IMR-90 (cell line): ENCODE data around the gene MOCS1. TPM values are rescaled to one million over a fixed set of nuclear protein-coding genes. Genes with fewer than 3 reads are reported as not detected.

Experiments
- ATAC-seq: fragments of 200-7000 bp; cut with Tn5 transposase; 2 replicates; pipeline ENCODE4 v1.9.1; 2020; ENCODE audit warnings: low read depth, mild to moderate bottlenecking, moderate library complexity
- BruUV-seq: library from RNA; stranded (reverse); fragments of 400-500 nt; replicated peaks from 2 replicates; lab custom pipeline; 2021; lab: Mats Ljungman, UMichigan
- CTCF ChIA-PET: fragments of 300-600 bp; formaldehyde crosslinking; extraction: SDS; loops from one replicate; lab custom pipeline; 2021; ENCODE audit warnings: antibody characterized with exemption; lab: Yijun Ruan, JAX
- POLR2A ChIA-PET: fragments of 300-600 bp; sonication (Branson Sonifier 250); formaldehyde crosslinking; loops from one replicate; lab custom pipeline; 2022; ENCODE audit warnings: antibody characterized with exemption; ENCODE audit not compliant: unreplicated experiment; lab: Charles Lee
- DNase-seq: peaks from one replicate; pipeline ENCODE4 v3.0.0; 2013
- H2AFZ ChIP-seq: replicated peaks from 2 replicates; pipeline ENCODE3; 2013; ENCODE audit warnings: low read length, mild to moderate bottlenecking; ENCODE audit not compliant: poor library complexity
- H2AK5ac ChIP-seq: 2 replicates; pipeline ENCODE4 v1.6.1; 2013; ENCODE audit warnings: low read depth, low read length, inconsistent platforms
- H2AK9ac ChIP-seq: replicated peaks from 2 replicates; pipeline ENCODE3; 2013; ENCODE audit warnings: mild to moderate bottlenecking, low read depth, low read length, moderate library complexity; ENCODE audit not compliant: poor library complexity
- H2BK120ac ChIP-seq: 2 replicates; pipeline ENCODE4 v1.6.1; 2013; ENCODE audit warnings: low read depth, low read length, inconsistent platforms
- H2BK15ac ChIP-seq: 3 replicates; pipeline ENCODE4 v1.6.1; 2013; ENCODE audit warnings: low read depth, low read length, inconsistent platforms
- H2BK20ac ChIP-seq: 2 replicates; pipeline ENCODE4 v1.6.1; 2013; ENCODE audit warnings: low read depth, mild to moderate bottlenecking, inconsistent platforms, low read length, moderate library complexity
- H2BK5ac ChIP-seq: 2 replicates; pipeline ENCODE4 v1.6.1; 2013; ENCODE audit warnings: mild to moderate bottlenecking, low read depth, low read length, inconsistent platforms; ENCODE audit not compliant: poor library complexity, severe bottlenecking
- H3K14ac ChIP-seq: replicated peaks from 2 replicates; pipeline ENCODE4 v1.6.1; 2013; ENCODE audit warnings: low read depth, low read length, inconsistent platforms
- H3K18ac ChIP-seq: 2 replicates; pipeline ENCODE4 v1.6.1; 2013; ENCODE audit warnings: low read depth, low read length, control low read depth
- H3K23ac ChIP-seq: 2 replicates; pipeline ENCODE4 v1.6.1; 2013; ENCODE audit warnings: low read depth, low read length, inconsistent platforms
- H3K27ac ChIP-seq: 2 replicates; pipeline ENCODE4 v1.5.1; 2013; ENCODE audit warnings: mild to moderate bottlenecking, control low read depth, low read length; ENCODE audit not compliant: insufficient read depth
- H3K27me3 ChIP-seq: 2 replicates; pipeline ENCODE4 v1.6.1; 2013; ENCODE audit warnings: low read length; ENCODE audit not compliant: control insufficient read depth, insufficient read depth
- H3K36me3 ChIP-seq: 2 replicates; pipeline ENCODE4 v1.6.1; 2013; ENCODE audit warnings: low read length, mixed read lengths; ENCODE audit not compliant: control insufficient read depth, insufficient read depth
- H3K4ac ChIP-seq: 2 replicates; pipeline ENCODE4 v1.6.1; 2013; ENCODE audit warnings: low read depth, low read length, inconsistent platforms
- H3K4me1 ChIP-seq: 2 replicates; pipeline ENCODE4 v1.6.1; 2013; ENCODE audit warnings: low read length, mixed read lengths; ENCODE audit not compliant: control insufficient read depth, insufficient read depth
- H3K4me2 ChIP-seq: 2 replicates; pipeline ENCODE4 v1.6.1; 2013; ENCODE audit warnings: low read depth, mild to moderate bottlenecking, control low read depth, low read length, moderate library complexity
- H3K4me3 ChIP-seq: 2 replicates; pipeline ENCODE4 v1.5.1; 2013; ENCODE audit warnings: low read depth, mild to moderate bottlenecking, control low read depth, low read length, moderate library complexity; ENCODE audit not compliant: insufficient read depth
- H3K56ac ChIP-seq: 2 replicates; pipeline ENCODE4 v1.6.1; 2013; ENCODE audit warnings: low read length, inconsistent platforms; ENCODE audit not compliant: insufficient read depth; ENCODE audit errors: extremely low read depth
- H3K79me1 ChIP-seq, 2 experiments: 2 replicates each; pipeline ENCODE4 v1.6.1; 2013; ENCODE audit warnings: low read length in 2 of 2, inconsistent platforms in 1 of 2, low read depth in 1 of 2
- H3K9ac ChIP-seq: 2 replicates; pipeline ENCODE4 v1.6.1; 2013; ENCODE audit warnings: low read depth, low read length, control low read depth
- H3K9me1 ChIP-seq: 2 replicates; pipeline ENCODE4 v1.6.1; 2013; ENCODE audit warnings: low read length, inconsistent platforms; ENCODE audit not compliant: insufficient read depth
- H3K9me3 ChIP-seq: 2 replicates; pipeline ENCODE4 v1.6.1; 2013; ENCODE audit warnings: low read length; ENCODE audit not compliant: control insufficient read depth, insufficient read depth
- H4K20me1 ChIP-seq: 2 replicates; pipeline ENCODE4 v1.6.1; 2013; ENCODE audit warnings: low read length, inconsistent platforms; ENCODE audit not compliant: insufficient read depth
- H4K5ac ChIP-seq: 2 replicates; pipeline ENCODE4 v1.6.1; 2013; ENCODE audit warnings: mild to moderate bottlenecking, low read depth, low read length, control low read depth
- H4K8ac ChIP-seq, 2 experiments: 2 replicates each; pipeline ENCODE4 v1.6.1; 2013; ENCODE audit warnings: low read depth in 2 of 2, low read length in 2 of 2, control low read depth in 1 of 2, inconsistent platforms in 1 of 2
- H4K91ac ChIP-seq: 2 replicates; pipeline ENCODE4 v1.6.1; 2013; ENCODE audit warnings: low read depth, low read length, inconsistent platforms; ENCODE audit not compliant: insufficient read depth
- BHLHE40 ChIP-seq: fragments of 150-350 bp; IDR thresholded peaks from 2 replicates; pipeline ENCODE4 v1.6.1; 2016; ENCODE audit warnings: mild to moderate bottlenecking, low read depth, low read length
- CEBPB ChIP-seq: IDR thresholded peaks from 2 replicates; pipeline ENCODE4 v1.6.1; 2012; ENCODE audit warnings: low read depth, low read length, improper control_type of control experiment
- CHD1 ChIP-seq: IDR thresholded peaks from 2 replicates; pipeline ENCODE4 v1.6.1; 2012; ENCODE audit warnings: low read depth, low read length, improper control_type of control experiment
- CTCF ChIP-seq: conservative IDR thresholded peaks from 2 replicates; pipeline ENCODE4 v1.5.1; 2012; ENCODE audit warnings: mild to moderate bottlenecking, low read depth, low read length, improper control_type of control experiment
- ELK1 ChIP-seq: fragments of 150-350 bp; IDR thresholded peaks from 2 replicates; pipeline ENCODE4 v1.6.1; 2016; ENCODE audit warnings: low read depth, mild to moderate bottlenecking, low read length, moderate library complexity, borderline replicate concordance
- FOS ChIP-seq: fragments of 150-350 bp; IDR thresholded peaks from 2 replicates; pipeline ENCODE4 v1.6.1; 2016; ENCODE audit warnings: low read depth, low read length
- MAFK ChIP-seq: IDR thresholded peaks from 2 replicates; pipeline ENCODE4 v1.6.1; 2012; ENCODE audit warnings: low read depth, low read length, improper control_type of control experiment
- MAZ ChIP-seq: IDR thresholded peaks from 2 replicates; pipeline ENCODE4 v1.6.1; 2012; ENCODE audit warnings: low read depth, mild to moderate bottlenecking, low read length, improper control_type of control experiment, moderate library complexity, borderline replicate concordance
- MXI1 ChIP-seq: IDR thresholded peaks from 2 replicates; pipeline ENCODE4 v1.6.1; 2012; ENCODE audit warnings: low read depth, mild to moderate bottlenecking, low read length, moderate library complexity, borderline replicate concordance
- NFE2L2 ChIP-seq: fragments of 150-350 bp; IDR thresholded peaks from 2 replicates; pipeline ENCODE4 v1.6.1; 2016; ENCODE audit warnings: low read depth, mild to moderate bottlenecking, low read length
- POLR2A ChIP-seq: IDR thresholded peaks from 2 replicates; pipeline ENCODE4 v1.6.1; 2012; ENCODE audit warnings: mild to moderate bottlenecking, low read depth, low read length
- RAD21 ChIP-seq: IDR thresholded peaks from 2 replicates; pipeline ENCODE4 v1.6.1; 2012; ENCODE audit warnings: low read length, improper control_type of control experiment
- RCOR1 ChIP-seq: IDR thresholded peaks from 2 replicates; pipeline ENCODE4 v1.6.1; 2012; ENCODE audit warnings: mild to moderate bottlenecking, low read length, improper control_type of control experiment; ENCODE audit not compliant: insufficient replicate concordance
- RFX5 ChIP-seq: IDR thresholded peaks from 2 replicates; pipeline ENCODE4 v1.8.0; 2012; ENCODE audit warnings: low read depth, mild to moderate bottlenecking, low read length, moderate library complexity
- SMC3 ChIP-seq: fragments of 150-350 bp; IDR thresholded peaks from 2 replicates; pipeline ENCODE4 v1.6.1; 2016; ENCODE audit warnings: low read depth, mild to moderate bottlenecking, antibody characterized with exemption, low read length, moderate library complexity
- USF2 ChIP-seq: fragments of 150-350 bp; IDR thresholded peaks from 2 replicates; pipeline ENCODE4 v1.6.1; 2017; ENCODE audit warnings: mild to moderate bottlenecking, antibody characterized with exemption, low read length, low read depth
- WGBS, 2 experiments: methylation state at CpG; one replicate each; pipeline versions ENCODE4 v1.1.5 to v1.1.7; 2013; ENCODE audit warnings: missing lambda C conversion rate in 2 of 2; ENCODE audit not compliant: insufficient read length in 1 of 2; ENCODE audit errors: extremely low coverage in 2 of 2; 5-methylcytosine and 5-hydroxymethylcytosine counted together
- dilution Hi-C: fragments of 300-500 bp; cut with HindIII; formaldehyde crosslinking; loops from one replicate; pipeline ENCODE4 v1.14.3; 2018; ENCODE audit warnings: low sequenced_read_pairs; ENCODE audit not compliant: unreplicated experiment
- in situ Hi-C: fragments of 300-500 bp; cut with MboI; formaldehyde crosslinking; loops from 3 replicates; pipeline ENCODE4 v1.14.3; 2019; ENCODE audit warnings: low sequenced_read_pairs, inconsistent platforms, mixed read lengths
- intact Hi-C: fragments of 100-400 bp; cut with micrococcal nuclease; formaldehyde crosslinking; loops from 2 replicates; pipeline ENCODE4 v1.10.0; 2022
- polyA plus RNA-seq, 3 experiments: library from polyadenylated mRNA; depleted of rRNA; stranded (reverse); fragments of >200 nt; gene quantifications; 2 replicates each; pipeline ENCODE4 v1.2.3, GENCODE V29; 2012; ENCODE audit warnings: low replicate concordance in 1 of 3
- total RNA-seq: library from RNA; depleted of rRNA; stranded (reverse); fragments of >200 nt; gene quantifications from 2 replicates; pipeline ENCODE4 v1.2.3, GENCODE V29; 2012

MOCS1 gene
- total and polyA plus RNA-seq, 2 of the 4 experiments (the other 2 are of a cell fraction) = 5.5 to 9.5 TPM

- Histone ChIP-seq H4K5ac (peak overlapping the region; percentile 13; the same call in 1 of the 2 replicates), H2BK120ac (peak overlapping the region; percentile 70), H2AK5ac (peak overlapping the region; percentile 94), H2BK5ac (no peak overlapping the region), H3K23ac (no peak overlapping the region), H3K79me1 (0 out of 4 replicates have a peak, but pooled peaks cover 0 to 5% of the 10 kb centered on the region in 2 experiments), H3K4ac (peak overlapping the region; percentile 51; the same call in 1 of the 2 replicates), H3K4me3 (no peak overlapping the region), H2AFZ (peak overlapping the region; percentile 76), H3K9ac (no peak overlapping the region), H3K27me3 (no peaks in the 10 kb centered on the region), H3K9me1 (0 out of 2 replicates have a peak, but pooled peaks cover 7% of the 10 kb centered on the region), H2BK15ac (0 out of 3 replicates have a peak overlapping the region, but pooled peaks have one; percentile 25), H3K14ac (0 out of 2 replicates have a peak overlapping the region, but pooled peaks have one; percentile 21), H4K91ac (peak overlapping the region; percentile 65), H2AK9ac (peak overlapping the region; percentile 51), H2BK20ac (peak overlapping the region; percentile 57), H3K27ac (no peak overlapping the region), H3K4me1 (peaks cover 18% of the 10 kb centered on the region), H3K18ac (peak overlapping the region; percentile 14; the same call in 1 of the 2 replicates), H3K36me3 (peaks cover 1% of the 10 kb centered on the region; the same call in 1 of the 2 replicates), H3K9me3 (no peaks in the 10 kb centered on the region), H3K4me2 (no peak overlapping the region), H4K8ac (peak overlapping the region in 1 of 2 experiments; percentile 49; a peak in 1 of 4 replicates), H4K20me1 (no peaks in the 10 kb centered on the region), H3K56ac (no peak overlapping the region)
- ChIA-PET POLR2A (no interaction called here), CTCF (interaction anchor here (1.2 to 1.4 kb wide), 2 partner anchors 27 to 100 kb away, joined by 3 to 9 read pairs; partner anchors contain the start of gene DAAM2)
- intact Hi-C loops = loop anchor here (1.0 to 10.0 kb wide), 8 partner anchors 27 to 545 kb away; partner anchors contain the start of gene KIF6
- ATAC-seq (no peak), DNase-seq (peak; percentile 19)
- TF ChIP-seq CEBPB (no peak), FOS (no peak), NFE2L2 (no peak), SMC3 (no peak), RCOR1 (no peak), MXI1 (no peak), BHLHE40 (no peak), MAFK (no peak), USF2 (no peak), POLR2A (no peak), CHD1 (no peak), MAZ (no peak), CTCF (no peak), ELK1 (no peak), RAD21 (no peak), RFX5 (no peak)
- no CpG with 5 or more reads among the region's 4 CpGs for WGBS, 2 experiments
- BruUV-seq = no TSS peak
- in situ Hi-C loops = no loop called here
- dilution Hi-C loops = no loop called here
Observed at GRCh38 chr6:39891976-39892375, 42.3 kb downstream of the MOCS1 start.
